PC-9 (cell line): Measurements from ENCODE around the gene CACNA1H. TPM values are rescaled to one million over a fixed set of nuclear protein-coding genes. Genes with fewer than 3 reads are reported as not detected.
"Not testable (repeated sequence)": the region's sequence is repeated elsewhere in the genome, so short reads cannot be mapped to it uniquely, and the experiment has no call there.

Experiments
- BruUV-seq: library from RNA; stranded (reverse); fragments of 400-500 nt; replicated peaks from 2 replicates; lab custom pipeline; 2021; lab: Mats Ljungman, UMichigan
- CTCF ChIA-PET: fragments of 300-600 bp; sonication (Branson Sonifier 250); formaldehyde crosslinking; loops from one replicate; lab custom pipeline; 2022; ENCODE audit warnings: antibody characterized with exemption; lab: Charles Lee
- POLR2A ChIA-PET: fragments of 300-600 bp; sonication (Branson Sonifier 250); formaldehyde crosslinking; loops from one replicate; lab custom pipeline; 2022; ENCODE audit warnings: antibody characterized with exemption; ENCODE audit not compliant: unreplicated experiment; lab: Charles Lee
- DNase-seq, 2 experiments: peaks; one replicate each; pipeline versions ENCODE4 v3.0.0 to v3.0.0-alpha.2; 2015 to 2022; ENCODE audit warnings: mixed read lengths in 1 of 2
- H2AFZ ChIP-seq: fragments of 200-600 bp; sonication (generic); 2 replicates; pipeline ENCODE4 v1.8.1; 2017; ENCODE audit warnings: antibody characterized with exemption
- H3F3A ChIP-seq: fragments of 200-600 bp; sonication (generic); 2 replicates; pipeline ENCODE4 v1.8.1; 2017; ENCODE audit warnings: antibody characterized with exemption, mild to moderate bottlenecking, low read depth; ENCODE audit not compliant: insufficient read depth
- H3K27ac ChIP-seq: fragments of 200-600 bp; sonication (generic); 2 replicates; pipeline ENCODE4 v1.6.1; 2016; ENCODE audit warnings: mixed run types
- H3K27me3 ChIP-seq: fragments of 200-600 bp; sonication (generic); 2 replicates; pipeline ENCODE4 v1.6.1; 2016; ENCODE audit warnings: low read depth, mixed run types; ENCODE audit not compliant: insufficient read depth
- H3K36me3 ChIP-seq: fragments of 200-600 bp; sonication (generic); 2 replicates; pipeline ENCODE4 v1.6.1; 2016; ENCODE audit warnings: low read depth, mixed run types
- H3K4me1 ChIP-seq: fragments of 200-600 bp; sonication (generic); replicated peaks from 2 replicates; pipeline ENCODE4 v1.6.1; 2016; ENCODE audit warnings: mixed run types; ENCODE audit not compliant: insufficient read depth
- H3K4me2 ChIP-seq: fragments of 200-600 bp; sonication (generic); 2 replicates; pipeline ENCODE4 v1.6.1; 2017; ENCODE audit warnings: mixed run types
- H3K4me3 ChIP-seq: fragments of 200-600 bp; sonication (generic); 2 replicates; pipeline ENCODE4 v1.6.1; 2016; ENCODE audit warnings: mixed run types
- H3K79me2 ChIP-seq: fragments of 200-600 bp; sonication (generic); 2 replicates; pipeline ENCODE4 v1.6.1; 2017; ENCODE audit warnings: low read depth, mixed run types
- H3K9me2 ChIP-seq: fragments of 200-600 bp; sonication (generic); 2 replicates; pipeline ENCODE4 v1.8.1; 2017; ENCODE audit warnings: mild to moderate bottlenecking; ENCODE audit not compliant: insufficient read depth
- H3K9me3 ChIP-seq: fragments of 200-600 bp; sonication (generic); 2 replicates; pipeline ENCODE4 v1.8.1; 2016; ENCODE audit warnings: low read depth; ENCODE audit not compliant: insufficient read depth
- H4K20me1 ChIP-seq: fragments of 200-600 bp; sonication (generic); 2 replicates; pipeline ENCODE4 v1.8.1; 2017; ENCODE audit not compliant: insufficient read depth
- EZH2 ChIP-seq: fragments of 200-600 bp; sonication (generic); IDR thresholded peaks from 2 replicates; pipeline ENCODE4 v1.8.0; 2017; ENCODE audit warnings: antibody characterized with exemption, low read depth
- intact Hi-C: fragments of 100-400 bp; cut with micrococcal nuclease; formaldehyde crosslinking; loops from one replicate; pipeline ENCODE4 v1.10.0; 2022; ENCODE audit not compliant: unreplicated experiment
- total RNA-seq: library from RNA; stranded (reverse); gene quantifications from 2 replicates; pipeline ENCODE4 v1.2.3, GENCODE V29; 2021
- TF ChIP-seq, protein P1 (sequence below): fragments of 200-600 bp; sonication (generic); conservative IDR thresholded peaks from 2 replicates; pipeline ENCODE4 v1.6.1; 2017; ENCODE audit warnings: mixed run types, antibody characterized with exemption, mild to moderate bottlenecking, moderate library complexity

The CACNA1H gene
- total RNA-seq, 1 experiment from 2014 or later = not detected

DNA sequence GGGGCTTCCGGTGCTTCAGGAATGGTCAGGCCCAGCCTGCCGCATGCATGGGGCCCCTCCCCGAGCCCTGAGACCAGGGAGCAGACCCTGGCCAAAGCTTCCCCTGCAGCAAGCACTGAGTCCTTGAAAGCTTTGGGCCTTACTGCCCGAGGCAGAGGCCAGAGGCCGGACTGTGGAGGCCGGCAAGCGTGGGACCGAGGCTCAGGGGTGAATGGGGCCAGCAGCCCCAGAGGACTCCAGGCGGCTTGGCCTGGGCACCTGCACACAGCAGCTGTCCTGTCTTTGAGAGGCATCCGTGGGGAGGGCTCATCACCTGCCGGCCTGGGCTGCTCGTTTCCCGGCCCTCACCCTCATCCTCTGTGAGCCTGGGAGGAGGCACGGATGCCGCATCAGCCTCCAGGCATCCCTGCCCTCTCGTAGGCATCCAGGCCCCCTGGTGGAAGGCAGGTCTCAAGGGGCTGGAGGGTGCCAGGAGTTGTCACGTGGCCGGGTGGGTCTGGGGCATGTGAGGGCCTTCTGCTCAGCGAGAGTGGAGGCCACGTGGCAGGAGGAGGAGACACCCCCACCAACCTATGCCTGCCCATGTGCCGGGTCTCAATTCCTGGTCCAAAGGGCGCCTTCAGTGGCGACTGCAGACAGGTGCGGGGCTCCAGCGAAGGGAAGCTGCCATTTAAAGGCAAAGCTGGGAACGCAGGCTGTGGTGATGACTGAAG lies 31.4 kb downstream of the CACNA1H start:
- peaks cover 6% of the 10 kb centered on the region; the same call in 1 of the 2 replicates for H3K4me1 ChIP-seq
- ChIA-PET POLR2A (no interaction called here), CTCF (no interaction called here)
- H2AFZ ChIP-seq = no peak overlapping the region
- no peak overlapping the region for H3K4me2 ChIP-seq
- no peaks in the 10 kb centered on the region for H3K9me3 ChIP-seq
- no peak overlapping the region for H3K27ac ChIP-seq
- H4K20me1 ChIP-seq = 0 out of 2 replicates have a peak, but pooled peaks cover 3% of the 10 kb centered on the region
- no peaks in the 10 kb centered on the region for H3K9me2 ChIP-seq
- H3K36me3 ChIP-seq = no peaks in the 10 kb centered on the region
- no peaks in the 10 kb centered on the region for H3K79me2 ChIP-seq
- H3K4me3 ChIP-seq = no peak overlapping the region
- intact Hi-C loops = no loop called here
- TF ChIP-seq EZH2 = no peak
- TF ChIP-seq, protein P1, sequence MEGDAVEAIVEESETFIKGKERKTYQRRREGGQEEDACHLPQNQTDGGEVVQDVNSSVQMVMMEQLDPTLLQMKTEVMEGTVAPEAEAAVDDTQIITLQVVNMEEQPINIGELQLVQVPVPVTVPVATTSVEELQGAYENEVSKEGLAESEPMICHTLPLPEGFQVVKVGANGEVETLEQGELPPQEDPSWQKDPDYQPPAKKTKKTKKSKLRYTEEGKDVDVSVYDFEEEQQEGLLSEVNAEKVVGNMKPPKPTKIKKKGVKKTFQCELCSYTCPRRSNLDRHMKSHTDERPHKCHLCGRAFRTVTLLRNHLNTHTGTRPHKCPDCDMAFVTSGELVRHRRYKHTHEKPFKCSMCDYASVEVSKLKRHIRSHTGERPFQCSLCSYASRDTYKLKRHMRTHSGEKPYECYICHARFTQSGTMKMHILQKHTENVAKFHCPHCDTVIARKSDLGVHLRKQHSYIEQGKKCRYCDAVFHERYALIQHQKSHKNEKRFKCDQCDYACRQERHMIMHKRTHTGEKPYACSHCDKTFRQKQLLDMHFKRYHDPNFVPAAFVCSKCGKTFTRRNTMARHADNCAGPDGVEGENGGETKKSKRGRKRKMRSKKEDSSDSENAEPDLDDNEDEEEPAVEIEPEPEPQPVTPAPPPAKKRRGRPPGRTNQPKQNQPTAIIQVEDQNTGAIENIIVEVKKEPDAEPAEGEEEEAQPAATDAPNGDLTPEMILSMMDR = no peak
- BruUV-seq = no TSS peak
- H3F3A ChIP-seq = no peaks in the 10 kb centered on the region
- no peak for DNase-seq
- peaks cover 61% of the 10 kb centered on the region; the same call in 1 of the 2 replicates for H3K27me3 ChIP-seq

DNA sequence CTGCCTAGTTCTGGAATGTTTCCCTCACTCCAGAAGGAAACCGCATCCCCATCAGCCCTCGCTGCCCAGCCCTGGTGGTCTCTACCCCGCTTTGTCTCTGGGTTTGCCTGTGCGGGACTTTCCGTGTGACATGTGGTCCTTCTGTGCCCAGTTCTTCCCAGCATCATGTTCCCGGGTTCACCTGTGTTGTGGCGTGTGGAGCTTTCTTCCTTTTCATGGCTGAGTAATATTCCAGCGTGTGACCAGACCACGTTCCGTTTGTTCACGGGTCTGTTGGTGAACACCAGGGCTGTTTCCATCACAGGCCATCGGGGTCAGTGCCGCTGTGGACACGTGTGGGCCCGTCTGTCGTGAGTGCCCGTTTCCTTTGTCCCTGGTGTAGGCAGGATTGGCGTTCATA lies 32.1 kb downstream of the CACNA1H start:
- intact Hi-C loops = no loop called here
- DNase-seq = no peak
- no TSS peak for BruUV-seq
- Histone ChIP-seq H4K20me1 (0 out of 2 replicates have a peak, but pooled peaks cover 3% of the 10 kb centered on the region), H3K4me2 (no peak overlapping the region), H3K9me2 (no peaks in the 10 kb centered on the region), H3K79me2 (no peaks in the 10 kb centered on the region), H3K27ac (no peak overlapping the region), H3K9me3 (no peaks in the 10 kb centered on the region), H2AFZ (no peak overlapping the region), H3K27me3 (peaks cover 56% of the 10 kb centered on the region; the same call in 1 of the 2 replicates), H3K4me1 (peaks cover 6% of the 10 kb centered on the region; the same call in 1 of the 2 replicates), H3K36me3 (no peaks in the 10 kb centered on the region), H3F3A (no peaks in the 10 kb centered on the region), H3K4me3 (no peak overlapping the region)
- ChIA-PET CTCF (no interaction called here), POLR2A (no interaction called here)
- no peak for TF ChIP-seq EZH2
- TF ChIP-seq, protein P1 = no peak

DNA sequence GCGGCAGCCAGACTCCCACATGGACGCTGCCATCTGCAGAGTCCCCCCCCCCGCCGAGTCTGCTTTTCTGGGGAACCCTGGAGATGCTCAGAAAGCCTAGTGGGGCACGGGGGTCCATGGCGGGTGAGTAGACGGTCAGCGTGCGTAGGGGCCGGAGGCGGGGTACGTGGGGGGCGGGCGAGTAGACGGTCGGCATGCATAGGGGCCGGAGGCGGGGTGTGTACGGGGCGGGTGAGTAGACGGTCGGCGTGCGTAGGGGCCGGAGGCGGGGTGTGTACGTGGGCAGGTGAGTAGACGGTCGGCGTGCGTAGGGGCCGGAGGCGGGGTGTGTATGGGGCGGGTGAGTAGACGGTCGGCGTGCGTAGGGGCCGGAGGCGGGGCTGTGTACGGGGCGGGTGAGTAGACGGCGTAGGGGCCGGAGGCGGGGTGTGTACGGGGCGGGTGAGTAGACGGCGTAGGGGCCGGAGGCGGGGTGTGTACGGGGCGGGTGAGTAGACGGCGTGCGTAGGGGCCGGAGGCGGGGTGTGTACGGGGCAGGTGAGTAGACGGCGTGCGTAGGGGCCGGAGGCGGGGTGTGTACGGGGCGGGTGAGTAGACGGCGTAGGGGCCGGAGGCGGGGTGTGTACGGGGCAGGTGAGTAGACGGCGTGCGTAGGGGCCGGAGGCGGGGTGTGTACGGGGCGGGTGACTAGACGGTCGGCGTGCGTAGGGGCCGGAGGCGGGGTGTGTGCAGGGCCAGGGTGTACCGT lies 32.7 kb downstream of the CACNA1H start:
- peaks cover 50% of the 10 kb centered on the region; the same call in 1 of the 2 replicates for H3K27me3 ChIP-seq
- H3K4me2 ChIP-seq, H2AFZ ChIP-seq, H3K9me3 ChIP-seq, H3F3A ChIP-seq, DNase-seq, H3K79me2 ChIP-seq, H3K4me3 ChIP-seq, H3K36me3 ChIP-seq, H4K20me1 ChIP-seq, intact Hi-C loops, H3K4me1 ChIP-seq, BruUV-seq, CTCF ChIA-PET, H3K27ac ChIP-seq, POLR2A ChIA-PET, H3K9me2 ChIP-seq: not testable (repeated sequence)
